Measurements from ENCODE around the gene HS3ST3B1.

Gene HS3ST3B1

DNA sequence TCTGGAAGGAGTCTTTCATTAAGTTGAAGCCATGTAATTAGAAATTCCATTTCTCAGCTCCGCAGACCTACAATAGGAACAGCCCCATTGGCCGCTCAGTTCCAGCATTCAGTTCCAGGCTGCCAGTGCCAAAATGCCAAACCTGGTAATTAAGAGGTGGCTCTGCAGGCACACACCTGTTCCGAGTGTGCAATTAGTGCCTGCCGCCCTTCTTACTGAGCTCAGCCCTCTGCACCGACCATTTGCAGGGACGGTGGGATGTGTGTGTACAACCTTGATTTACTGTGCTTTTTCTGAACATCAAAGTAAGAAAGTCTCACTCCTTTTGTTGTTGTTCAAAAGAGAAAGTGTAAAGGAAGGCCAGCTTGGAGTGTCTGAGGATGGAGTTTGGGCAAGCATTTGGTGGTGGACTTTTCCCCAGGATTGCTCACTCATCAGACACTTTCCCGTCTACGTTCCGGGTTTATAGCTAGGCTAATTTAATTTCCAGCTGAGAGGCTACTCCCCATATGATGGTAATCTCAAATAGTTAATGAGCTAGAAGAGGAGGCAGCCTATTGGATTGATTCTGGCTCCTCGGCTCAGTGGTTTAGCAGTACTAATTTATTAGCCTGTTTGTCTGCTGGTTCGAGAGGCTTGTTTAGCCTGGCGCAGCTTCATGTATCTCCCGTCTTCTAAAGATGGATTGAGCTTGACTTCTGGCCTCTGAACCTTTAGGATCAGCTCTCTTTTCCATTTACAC lies 20.0 kb downstream of the HS3ST3B1 start:
- TF ChIP-seq NFIC (IDR thresholded peaks at IDR 0.05) = no peak
- no peak for TF ChIP-seq CEBPB (IDR thresholded peaks at IDR 0.05)
- TF ChIP-seq ZBTB7A (IDR thresholded peaks at IDR 0.05; ENCODE audit: low read depth) = no peak
- no peak for TF ChIP-seq EGR1 (IDR thresholded peaks at IDR 0.05)
- TF ChIP-seq TCF12 (IDR thresholded peaks at IDR 0.05; ENCODE audit: low read depth) = no peak
- no peak for TF ChIP-seq EP300 (IDR thresholded peaks at IDR 0.05; ENCODE audit: borderline replicate concordance)

DNA sequence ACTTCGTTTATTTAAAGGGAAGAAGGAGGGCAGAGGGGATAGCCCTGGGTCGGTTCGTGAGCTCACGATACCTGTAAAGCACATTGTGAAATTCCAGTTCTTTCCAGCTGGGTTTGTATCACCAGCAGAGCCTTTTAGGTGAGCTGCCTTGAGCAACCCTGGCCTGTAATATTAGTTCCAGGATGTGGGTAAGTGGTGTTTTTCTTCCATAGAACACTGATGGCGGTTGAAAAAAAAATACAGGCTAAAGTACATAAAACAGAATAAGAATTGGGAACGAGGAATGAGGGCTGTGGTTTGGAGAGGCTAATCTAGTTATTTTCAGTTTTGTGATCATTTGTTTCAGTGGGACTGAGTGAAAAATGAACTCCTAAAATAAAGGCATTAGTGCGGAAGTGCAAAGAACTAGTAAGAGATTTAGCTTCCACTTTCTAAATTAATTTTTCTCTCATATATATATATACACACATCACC lies 20.6 kb downstream of the HS3ST3B1 start:
- no peak for TF ChIP-seq YY1 (IDR thresholded peaks at IDR 0.05; ENCODE audit: low read depth)
- TF ChIP-seq, protein P1, sequence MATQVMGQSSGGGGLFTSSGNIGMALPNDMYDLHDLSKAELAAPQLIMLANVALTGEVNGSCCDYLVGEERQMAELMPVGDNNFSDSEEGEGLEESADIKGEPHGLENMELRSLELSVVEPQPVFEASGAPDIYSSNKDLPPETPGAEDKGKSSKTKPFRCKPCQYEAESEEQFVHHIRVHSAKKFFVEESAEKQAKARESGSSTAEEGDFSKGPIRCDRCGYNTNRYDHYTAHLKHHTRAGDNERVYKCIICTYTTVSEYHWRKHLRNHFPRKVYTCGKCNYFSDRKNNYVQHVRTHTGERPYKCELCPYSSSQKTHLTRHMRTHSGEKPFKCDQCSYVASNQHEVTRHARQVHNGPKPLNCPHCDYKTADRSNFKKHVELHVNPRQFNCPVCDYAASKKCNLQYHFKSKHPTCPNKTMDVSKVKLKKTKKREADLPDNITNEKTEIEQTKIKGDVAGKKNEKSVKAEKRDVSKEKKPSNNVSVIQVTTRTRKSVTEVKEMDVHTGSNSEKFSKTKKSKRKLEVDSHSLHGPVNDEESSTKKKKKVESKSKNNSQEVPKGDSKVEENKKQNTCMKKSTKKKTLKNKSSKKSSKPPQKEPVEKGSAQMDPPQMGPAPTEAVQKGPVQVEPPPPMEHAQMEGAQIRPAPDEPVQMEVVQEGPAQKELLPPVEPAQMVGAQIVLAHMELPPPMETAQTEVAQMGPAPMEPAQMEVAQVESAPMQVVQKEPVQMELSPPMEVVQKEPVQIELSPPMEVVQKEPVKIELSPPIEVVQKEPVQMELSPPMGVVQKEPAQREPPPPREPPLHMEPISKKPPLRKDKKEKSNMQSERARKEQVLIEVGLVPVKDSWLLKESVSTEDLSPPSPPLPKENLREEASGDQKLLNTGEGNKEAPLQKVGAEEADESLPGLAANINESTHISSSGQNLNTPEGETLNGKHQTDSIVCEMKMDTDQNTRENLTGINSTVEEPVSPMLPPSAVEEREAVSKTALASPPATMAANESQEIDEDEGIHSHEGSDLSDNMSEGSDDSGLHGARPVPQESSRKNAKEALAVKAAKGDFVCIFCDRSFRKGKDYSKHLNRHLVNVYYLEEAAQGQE (IDR thresholded peaks at IDR 0.05; ENCODE audit: low read depth) = no peak

DNA sequence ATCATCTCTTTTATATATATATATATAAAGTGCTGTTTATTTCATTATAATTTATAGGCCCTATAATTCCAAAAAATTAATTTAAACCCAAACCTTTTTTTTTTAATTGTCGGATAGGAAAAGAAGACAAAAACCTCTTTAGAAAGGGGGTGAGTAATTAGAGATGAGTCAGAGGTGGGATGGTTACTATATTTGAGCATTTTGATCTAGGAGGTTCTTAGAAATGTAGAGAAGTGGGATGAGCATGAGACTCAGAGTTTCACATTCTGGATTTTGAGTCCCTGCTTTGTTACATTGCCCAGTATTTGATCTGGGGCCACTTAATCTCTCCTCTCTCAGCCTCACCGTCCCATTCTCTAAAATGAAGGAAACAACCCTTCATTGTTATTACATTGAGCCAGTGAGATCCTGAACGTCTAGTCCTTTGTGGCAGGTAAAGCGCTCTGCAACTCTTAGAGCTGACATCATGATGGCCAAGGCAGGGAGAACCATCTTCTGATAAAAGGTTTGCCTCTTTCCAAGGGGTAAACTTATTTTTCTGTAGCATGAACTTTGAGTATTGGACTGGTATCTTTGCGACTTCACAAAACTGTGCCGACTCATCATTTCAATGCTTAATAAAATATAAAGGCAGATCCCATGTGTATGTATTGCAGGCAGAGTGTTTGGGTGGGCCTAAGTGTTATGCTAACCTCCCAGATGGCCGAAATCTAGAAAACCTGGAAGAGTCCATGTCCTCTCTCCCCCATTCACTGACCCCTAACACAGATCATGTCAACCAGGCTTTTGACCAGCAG lies 21.3 kb downstream of the HS3ST3B1 start:
- TF ChIP-seq, protein P2, sequence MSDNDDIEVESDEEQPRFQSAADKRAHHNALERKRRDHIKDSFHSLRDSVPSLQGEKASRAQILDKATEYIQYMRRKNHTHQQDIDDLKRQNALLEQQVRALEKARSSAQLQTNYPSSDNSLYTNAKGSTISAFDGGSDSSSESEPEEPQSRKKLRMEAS (IDR thresholded peaks at IDR 0.05) = no peak
- TF ChIP-seq CEBPB (IDR thresholded peaks at IDR 0.05) (no peak), RAD21 (IDR thresholded peaks at IDR 0.05; ENCODE audit: low read depth) (no peak)
- TF ChIP-seq, protein P3, sequence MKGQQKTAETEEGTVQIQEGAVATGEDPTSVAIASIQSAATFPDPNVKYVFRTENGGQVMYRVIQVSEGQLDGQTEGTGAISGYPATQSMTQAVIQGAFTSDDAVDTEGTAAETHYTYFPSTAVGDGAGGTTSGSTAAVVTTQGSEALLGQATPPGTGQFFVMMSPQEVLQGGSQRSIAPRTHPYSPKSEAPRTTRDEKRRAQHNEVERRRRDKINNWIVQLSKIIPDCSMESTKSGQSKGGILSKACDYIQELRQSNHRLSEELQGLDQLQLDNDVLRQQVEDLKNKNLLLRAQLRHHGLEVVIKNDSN (IDR thresholded peaks at IDR 0.05) = no peak
- TF ChIP-seq, protein P1 (IDR thresholded peaks at IDR 0.05; ENCODE audit: low read depth) = no peak

DNA sequence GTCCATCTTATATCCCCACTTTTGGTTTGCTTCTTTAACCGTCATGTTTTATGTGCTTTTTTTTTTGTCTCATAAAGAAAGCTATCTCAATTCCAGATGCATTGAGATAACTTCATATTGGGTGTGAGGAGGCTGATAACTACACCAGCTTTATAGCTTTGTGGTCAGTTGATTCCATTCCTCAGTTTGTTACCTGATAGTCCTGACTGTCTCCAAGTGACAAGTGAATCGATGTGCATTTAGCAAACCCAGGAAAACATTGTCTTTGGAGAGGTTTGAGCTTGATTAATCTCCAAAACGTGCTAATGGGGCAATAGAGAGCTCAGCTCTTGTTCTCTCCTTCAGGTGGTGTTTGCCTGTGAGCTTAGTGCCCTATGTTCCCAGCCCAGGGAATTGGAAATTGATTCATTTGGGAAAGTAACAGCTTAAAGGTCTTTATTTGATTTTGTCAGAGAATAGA lies 22.7 kb downstream of the HS3ST3B1 start:
- TF ChIP-seq, protein P2 (IDR thresholded peaks at IDR 0.05) = no peak
- TF ChIP-seq NFIC (IDR thresholded peaks at IDR 0.05) (no peak), FOXM1 (IDR thresholded peaks at IDR 0.05; ENCODE audit: borderline replicate concordance, low read depth) (no peak), RAD21 (IDR thresholded peaks at IDR 0.05; ENCODE audit: low read depth) (no peak)

DNA sequence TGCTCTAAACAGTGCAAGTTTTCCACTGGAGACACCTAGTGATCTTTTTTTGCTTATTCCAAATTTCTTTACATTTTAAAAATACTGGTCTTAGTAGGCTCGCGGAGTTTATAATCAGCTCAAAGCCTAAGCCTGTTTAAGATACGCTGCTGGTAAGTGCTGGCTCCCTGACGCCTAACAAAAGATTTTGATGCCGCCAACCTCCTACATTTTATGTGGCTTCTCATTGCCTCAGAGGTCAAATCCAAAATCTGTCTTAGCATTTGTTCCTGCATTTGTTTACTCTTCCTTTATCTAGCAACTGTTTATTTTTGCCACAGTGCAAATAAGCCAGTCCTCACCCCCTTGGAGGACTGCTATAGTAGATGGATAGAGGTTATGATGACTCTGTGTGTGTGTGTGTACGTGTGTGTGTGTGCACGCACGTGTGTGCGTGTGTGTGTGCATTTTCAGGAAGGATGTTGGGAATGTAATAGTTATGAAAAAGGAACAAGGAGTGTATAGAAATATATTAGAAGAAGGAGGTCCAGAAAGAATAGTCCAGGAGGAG lies 24.8 kb downstream of the HS3ST3B1 start:
- TF ChIP-seq, protein P2 (IDR thresholded peaks at IDR 0.05) = no peak
- TF ChIP-seq RAD21 (IDR thresholded peaks at IDR 0.05; ENCODE audit: low read depth) (no peak), FOXM1 (IDR thresholded peaks at IDR 0.05; ENCODE audit: borderline replicate concordance, low read depth) (no peak), EGR1 (IDR thresholded peaks at IDR 0.05) (no peak), YY1 (IDR thresholded peaks at IDR 0.05; ENCODE audit: low read depth) (no peak), CEBPB (IDR thresholded peaks at IDR 0.05) (no peak), ZBTB7A (IDR thresholded peaks at IDR 0.05; ENCODE audit: low read depth) (no peak), TCF12 (IDR thresholded peaks at IDR 0.05; ENCODE audit: low read depth) (no peak), TAF1 (IDR thresholded peaks at IDR 0.05; ENCODE audit: low read depth) (no peak), NFIC (IDR thresholded peaks at IDR 0.05) (no peak), CREB1 (IDR thresholded peaks at IDR 0.05; ENCODE audit: low read depth) (no peak), EP300 (IDR thresholded peaks at IDR 0.05; ENCODE audit: borderline replicate concordance) (no peak), TEAD4 (IDR thresholded peaks at IDR 0.05) (no peak)
- TF ChIP-seq, protein P3 (IDR thresholded peaks at IDR 0.05) = no peak
- TF ChIP-seq, protein P1 (IDR thresholded peaks at IDR 0.05; ENCODE audit: low read depth) = no peak

Data from Ishikawa (cell line).